Inferior parietal cortex (tissue), 1 donor: Measurements from ENCODE around the gene SLC47A1.

Experiments
- DNase-seq: peaks from one replicate; pipeline ENCODE4 v3.0.0-alpha.2; 2016; ENCODE audit errors: extremely low spot score

SLC47A1 gene

GRCh38 chr17:19590912-19591551 is 57.4 kb downstream of the SLC47A1 start:
- DNase-seq = no peak

- DNase-seq = no peak
Measured at GRCh38 chr17:19592316-19592715, 58.7 kb downstream of the SLC47A1 start.

GRCh38 chr17:19596869-19597268 is 63.2 kb downstream of the SLC47A1 start:
- DNase-seq = no peak

GRCh38 chr17:19610311-19610710 is 76.7 kb downstream of the SLC47A1 start:
- no peak for DNase-seq

- no peak for DNase-seq
Measured at GRCh38 chr17:19610879-19611278, 77.2 kb downstream of the SLC47A1 start.

GRCh38 chr17:19613979-19614378 is 80.3 kb downstream of the SLC47A1 start:
- DNase-seq = no peak

- DNase-seq = no peak
Measured at GRCh38 chr17:19614900-19615299, 81.2 kb downstream of the SLC47A1 start.

GRCh38 chr17:19618015-19618414 is 84.4 kb downstream of the SLC47A1 start:
- DNase-seq = no peak

GRCh38 chr17:19619705-19620325 is 86.2 kb downstream of the SLC47A1 start:
- DNase-seq = no peak

- no peak for DNase-seq
Measured at GRCh38 chr17:19621697-19622096, 88.0 kb downstream of the SLC47A1 start.

- no peak for DNase-seq
Measured at GRCh38 chr17:19626079-19626478, 92.4 kb downstream of the SLC47A1 start.
